K562 (cell line): ENCODE measurements around the gene NRXN3. TPM values are rescaled to one million over a fixed set of nuclear protein-coding genes. Genes with fewer than 3 reads are reported as not detected.

Experiments used
- KLF6 ChIP-seq: fragments of 250-450 bp; sonication (Bioruptor Pico); IDR thresholded peaks from 2 replicates; pipeline ENCODE4 v1.4.0; 2020; ENCODE audit warnings: mild to moderate bottlenecking, moderate library complexity, borderline replicate concordance
- PATZ1 ChIP-seq: fragments of 250-450 bp; sonication (Bioruptor Pico); IDR thresholded peaks from 2 replicates; pipeline ENCODE4 v1.5.0; 2020; ENCODE audit warnings: mild to moderate bottlenecking, borderline replicate concordance
- ZNF668 ChIP-seq: fragments of 250-450 bp; sonication (Bioruptor Pico); IDR thresholded peaks from 2 replicates; pipeline ENCODE4 v1.8.0; 2022; ENCODE audit warnings: mild to moderate bottlenecking, inconsistent platforms
- polyA plus RNA-seq, 8 experiments: library from polyadenylated mRNA; depleted of rRNA in 4 of 8; stranded (reverse) in 5 of 8; unstranded in 3 of 8; fragments of >200 nt; fragmentation: Nextera tagmentation in 2 of 8; fragmentation: Illumina TruSeq in 1 of 8; extraction: Ambion mirVana in 2 of 8; extraction: Trizol in 1 of 8; gene quantifications; 2 replicates each; pipeline versions ENCODE4 v1.2.1 to v1.2.3, GENCODE V29; 2011 to 2014; ENCODE audit warnings: inconsistent platforms in 1 of 8, missing spikeins in 1 of 8
- total RNA-seq, 7 experiments: library from RNA; depleted of rRNA in 6 of 7; stranded (reverse); fragments of >200 nt in 6 of 7; fragmentation: Illumina TruSeq in 2 of 7; extraction: Trizol in 2 of 7; gene quantifications; 2 replicates each; pipeline versions ENCODE4 v1.2.1 to v1.2.3, GENCODE V29; 2011 to 2021; ENCODE audit warnings: low replicate concordance in 1 of 7
- TF ChIP-seq, protein P1 (sequence below): fragments of 450-650 bp; IDR thresholded peaks from 2 replicates; pipeline ENCODE4 v1.6.1; 2016; ENCODE audit warnings: low read depth

The NRXN3 gene
- total and polyA plus RNA-seq, 9 of the 15 experiments (the other 6 are each of a cell fraction or from before 2014, with no cell fraction given): 0.09 TPM; not detected in 8

GRCh38 chr14:79543967-79544697 lies 1374.0 kb downstream of the NRXN3 start (continued):
- TF ChIP-seq, protein P1, sequence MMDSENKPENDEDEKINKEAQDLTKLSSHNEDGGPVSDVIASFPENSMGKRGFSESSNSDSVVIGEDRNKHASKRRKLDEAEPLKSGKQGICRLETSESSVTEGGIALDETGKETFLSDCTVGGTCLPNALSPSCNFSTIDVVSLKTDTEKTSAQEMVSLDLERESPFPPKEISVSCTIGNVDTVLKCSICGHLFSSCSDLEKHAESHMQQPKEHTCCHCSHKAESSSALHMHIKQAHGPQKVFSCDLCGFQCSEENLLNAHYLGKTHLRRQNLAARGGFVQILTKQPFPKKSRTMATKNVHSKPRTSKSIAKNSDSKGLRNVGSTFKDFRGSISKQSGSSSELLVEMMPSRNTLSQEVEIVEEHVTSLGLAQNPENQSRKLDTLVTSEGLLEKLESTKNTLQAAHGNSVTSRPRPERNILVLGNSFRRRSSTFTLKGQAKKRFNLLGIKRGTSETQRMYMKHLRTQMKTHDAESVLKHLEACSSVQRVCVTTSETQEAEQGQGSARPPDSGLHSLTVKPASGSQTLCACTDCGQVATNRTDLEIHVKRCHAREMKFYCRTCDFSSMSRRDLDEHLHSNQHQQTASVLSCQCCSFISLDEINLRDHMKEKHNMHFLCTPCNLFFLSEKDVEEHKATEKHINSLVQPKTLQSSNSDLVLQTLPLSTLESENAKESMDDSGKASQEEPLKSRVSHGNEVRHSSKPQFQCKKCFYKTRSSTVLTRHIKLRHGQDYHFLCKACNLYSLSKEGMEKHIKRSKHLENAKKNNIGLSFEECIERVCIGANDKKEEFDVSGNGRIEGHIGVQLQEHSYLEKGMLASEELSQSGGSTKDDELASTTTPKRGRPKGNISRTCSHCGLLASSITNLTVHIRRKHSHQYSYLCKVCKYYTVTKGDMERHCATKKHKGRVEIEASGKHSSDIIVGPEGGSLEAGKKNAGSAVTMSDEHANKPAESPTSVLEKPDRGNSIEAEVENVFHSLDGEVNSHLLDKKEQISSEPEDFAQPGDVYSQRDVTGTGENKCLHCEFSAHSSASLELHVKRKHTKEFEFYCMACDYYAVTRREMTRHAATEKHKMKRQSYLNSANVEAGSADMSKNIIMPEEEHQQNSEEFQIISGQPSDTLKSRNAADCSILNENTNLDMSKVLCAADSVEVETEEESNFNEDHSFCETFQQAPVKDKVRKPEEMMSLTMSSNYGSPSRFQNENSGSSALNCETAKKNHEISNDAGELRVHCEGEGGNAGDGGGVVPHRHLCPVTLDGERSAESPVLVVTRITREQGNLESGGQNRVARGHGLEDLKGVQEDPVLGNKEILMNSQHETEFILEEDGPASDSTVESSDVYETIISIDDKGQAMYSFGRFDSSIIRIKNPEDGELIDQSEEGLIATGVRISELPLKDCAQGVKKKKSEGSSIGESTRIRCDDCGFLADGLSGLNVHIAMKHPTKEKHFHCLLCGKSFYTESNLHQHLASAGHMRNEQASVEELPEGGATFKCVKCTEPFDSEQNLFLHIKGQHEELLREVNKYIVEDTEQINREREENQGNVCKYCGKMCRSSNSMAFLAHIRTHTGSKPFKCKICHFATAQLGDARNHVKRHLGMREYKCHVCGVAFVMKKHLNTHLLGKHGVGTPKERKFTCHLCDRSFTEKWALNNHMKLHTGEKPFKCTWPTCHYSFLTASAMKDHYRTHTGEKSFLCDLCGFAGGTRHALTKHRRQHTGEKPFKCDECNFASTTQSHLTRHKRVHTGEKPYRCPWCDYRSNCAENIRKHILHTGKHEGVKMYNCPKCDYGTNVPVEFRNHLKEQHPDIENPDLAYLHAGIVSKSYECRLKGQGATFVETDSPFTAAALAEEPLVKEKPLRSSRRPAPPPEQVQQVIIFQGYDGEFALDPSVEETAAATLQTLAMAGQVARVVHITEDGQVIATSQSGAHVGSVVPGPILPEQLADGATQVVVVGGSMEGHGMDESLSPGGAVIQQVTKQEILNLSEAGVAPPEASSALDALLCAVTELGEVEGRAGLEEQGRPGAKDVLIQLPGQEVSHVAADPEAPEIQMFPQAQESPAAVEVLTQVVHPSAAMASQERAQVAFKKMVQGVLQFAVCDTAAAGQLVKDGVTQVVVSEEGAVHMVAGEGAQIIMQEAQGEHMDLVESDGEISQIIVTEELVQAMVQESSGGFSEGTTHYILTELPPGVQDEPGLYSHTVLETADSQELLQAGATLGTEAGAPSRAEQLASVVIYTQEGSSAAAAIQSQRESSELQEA: no peak
- TF ChIP-seq KLF6 (CRISPR knock-in tag): no peak
- no peak for TF ChIP-seq PATZ1
- TF ChIP-seq ZNF668 (CRISPR knock-in tag): no peak
